Measurements from ENCODE around the gene COQ4. TPM values are rescaled to one million over a fixed set of nuclear protein-coding genes. Genes with fewer than 3 reads are reported as not detected.

COQ4 gene
- total and polyA plus RNA-seq, 5 donors from 2014 or later = 30.4 to 41.3 (median 32.8) TPM

- Histone ChIP-seq H3K4me1 (ENCODE audit: control insufficient read depth, insufficient read depth, low read length, poor library complexity, severe bottlenecking) (peaks cover 11% of the 10 kb centered on the region), H3K4me3 (ENCODE audit: low read depth, low read length) (peak within 1 kb of the TSS; percentile 80), H3K27ac (ENCODE audit: insufficient read depth, low read length, poor library complexity, severe bottlenecking) (peak within 1 kb of the TSS; percentile 67), H3K36me3 (ENCODE audit: control insufficient read depth, insufficient read depth, low read length) (peaks cover 13% of the 10 kb centered on the region), H3K9me3 (ENCODE audit: control insufficient read depth in 2 of 2, low read length in 2 of 2) (no peaks in the 10 kb centered on the region), H3K27me3 (ENCODE audit: control insufficient read depth, insufficient read depth, low read length) (no peaks in the 10 kb centered on the region)
- Mint-ChIP-seq H3K4me3 (peak within 1 kb of the TSS; percentile 91 to 98 (median 96)), H3K4me1 (peaks cover 0 to 14% (median 6%) of the 10 kb centered on the region in 4 donors), H3K9me3 (no peaks in the 10 kb centered on the region), H3K27ac (peak within 1 kb of the TSS; percentile 61 to 93 (median 93)), H3K27me3 (no peaks in the 10 kb centered on the region), H3K36me3 (peaks cover 4% of the 10 kb centered on the region)
- ATAC-seq (ENCODE audit: low read depth in 2 of 2) (peak; percentile 94 to 95), DNase-seq (peak; percentile 78 to 91 (median 84))
Observed at GRCh38 chr9:128339761-128340690, 17.4 kb downstream of the COQ4 start, which contains the start of gene SLC27A4. Gene SLC27A4 (plus strand): TSS chr9:128340527. CDS start chr9:128343133, 2,606 bp downstream.

DNA sequence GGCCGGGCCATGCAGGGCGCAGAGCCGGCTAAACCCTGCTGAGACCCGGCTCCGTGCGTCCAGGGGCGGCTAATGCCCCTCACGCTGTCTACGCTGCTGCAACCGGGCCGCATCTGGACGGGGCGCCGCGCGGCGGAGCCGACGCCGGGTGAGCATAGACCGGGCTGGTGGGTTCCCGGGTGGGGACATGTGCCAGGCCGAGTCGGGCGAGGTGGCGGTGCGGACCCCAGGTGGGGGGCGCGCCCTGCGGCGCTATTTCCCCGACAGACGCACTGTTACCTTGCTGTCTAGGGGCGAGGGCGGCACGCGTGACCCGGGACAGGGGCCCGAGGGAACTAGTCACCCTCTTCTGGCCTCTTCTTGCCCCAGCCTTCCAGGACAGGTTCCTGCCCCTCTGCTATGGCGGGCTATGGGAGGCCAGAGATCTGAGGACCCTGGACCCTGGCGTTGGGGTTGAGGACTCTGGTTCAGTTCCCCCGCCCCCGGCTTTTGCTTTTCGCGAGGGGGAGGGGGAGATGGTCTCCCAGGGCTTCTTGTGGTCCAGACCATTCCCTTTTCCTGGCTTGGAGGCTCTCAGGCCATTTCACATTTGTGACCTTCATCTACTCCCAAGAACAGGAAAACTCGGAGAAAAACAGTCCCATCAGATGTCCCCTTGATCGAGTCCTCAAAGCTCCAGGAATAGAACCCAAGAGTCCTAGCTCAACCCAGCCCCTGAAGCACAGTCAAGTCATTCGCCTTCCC is 18.2 kb downstream of the COQ4 start:
- Mint-ChIP-seq H3K4me3 (peak overlapping the region; percentile 91 to 98 (median 96)), H3K27me3 (no peaks in the 10 kb centered on the region), H3K27ac (peak overlapping the region in 2 of 3 donors; percentile 93), H3K36me3 (peaks cover 4% of the 10 kb centered on the region), H3K4me1 (peaks cover 0 to 14% (median 6%) of the 10 kb centered on the region in 4 donors), H3K9me3 (no peaks in the 10 kb centered on the region)
- Histone ChIP-seq H3K9me3 (ENCODE audit: control insufficient read depth in 2 of 2, low read length in 2 of 2) (no peaks in the 10 kb centered on the region), H3K36me3 (ENCODE audit: control insufficient read depth, insufficient read depth, low read length) (peaks cover 22% of the 10 kb centered on the region), H3K4me3 (ENCODE audit: low read depth, low read length) (peak overlapping the region; percentile 80), H3K27me3 (ENCODE audit: control insufficient read depth, insufficient read depth, low read length) (no peaks in the 10 kb centered on the region), H3K27ac (ENCODE audit: insufficient read depth, low read length, poor library complexity, severe bottlenecking) (peak overlapping the region; percentile 41), H3K4me1 (ENCODE audit: control insufficient read depth, insufficient read depth, low read length, poor library complexity, severe bottlenecking) (peaks cover 11% of the 10 kb centered on the region)
- peak; percentile 7 to 36 for ATAC-seq (ENCODE audit: low read depth in 2 of 2)
- DNase-seq = no peak

DNA sequence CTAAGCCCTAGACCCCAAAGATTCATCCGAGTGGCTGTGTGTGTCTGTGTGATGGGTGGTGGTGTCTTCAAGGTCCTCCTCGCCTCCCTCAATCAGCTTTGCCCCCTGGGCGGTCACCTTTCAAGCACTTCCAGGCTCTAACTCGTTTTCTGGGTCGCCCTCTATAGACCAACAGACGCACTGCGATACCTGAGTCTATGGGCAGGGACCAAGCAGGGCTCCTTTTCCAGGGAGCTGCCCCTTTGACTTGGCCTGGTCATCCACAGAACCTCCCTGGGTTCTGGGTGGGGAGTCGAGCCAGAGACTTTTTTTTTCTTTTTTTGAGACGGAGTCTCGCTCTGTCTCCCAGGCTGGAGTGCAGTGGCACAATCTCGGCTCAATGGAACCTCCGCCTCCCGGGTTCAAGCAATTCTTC is 18.8 kb downstream of the COQ4 start:
- H3K36me3 Mint-ChIP-seq = peaks cover 4% of the 10 kb centered on the region
- Histone ChIP-seq H3K27ac (ENCODE audit: insufficient read depth, low read length, poor library complexity, severe bottlenecking) (no peak overlapping the region), H3K36me3 (ENCODE audit: control insufficient read depth, insufficient read depth, low read length) (peaks cover 24% of the 10 kb centered on the region), H3K9me3 (ENCODE audit: control insufficient read depth in 2 of 2, low read length in 2 of 2) (no peaks in the 10 kb centered on the region), H3K27me3 (ENCODE audit: control insufficient read depth, insufficient read depth, low read length) (no peaks in the 10 kb centered on the region), H3K4me1 (ENCODE audit: control insufficient read depth, insufficient read depth, low read length, poor library complexity, severe bottlenecking) (peaks cover 11% of the 10 kb centered on the region), H3K4me3 (ENCODE audit: low read depth, low read length) (peak overlapping the region; percentile 80)
- peak overlapping the region in 2 of 3 donors; percentile 93 for H3K27ac Mint-ChIP-seq
- peaks cover 0 to 14% (median 6%) of the 10 kb centered on the region in 4 donors for H3K4me1 Mint-ChIP-seq
- peak; percentile 46 to 86 (median 68) for DNase-seq
- H3K27me3 Mint-ChIP-seq = no peaks in the 10 kb centered on the region
- no peaks in the 10 kb centered on the region for H3K9me3 Mint-ChIP-seq
- H3K4me3 Mint-ChIP-seq = peak overlapping the region; percentile 90 to 98 (median 94)
- ATAC-seq (ENCODE audit: low read depth in 2 of 2) = peak; percentile 46 to 52

GRCh38 chr9:128342971-128343680 is 20.5 kb downstream of the COQ4 start:
- Histone ChIP-seq H3K9me3 (ENCODE audit: control insufficient read depth in 2 of 2, low read length in 2 of 2) (no peaks in the 10 kb centered on the region), H3K36me3 (ENCODE audit: control insufficient read depth, insufficient read depth, low read length) (peaks cover 32% of the 10 kb centered on the region), H3K27ac (ENCODE audit: insufficient read depth, low read length, poor library complexity, severe bottlenecking) (no peak overlapping the region), H3K27me3 (ENCODE audit: control insufficient read depth, insufficient read depth, low read length) (no peaks in the 10 kb centered on the region), H3K4me1 (ENCODE audit: control insufficient read depth, insufficient read depth, low read length, poor library complexity, severe bottlenecking) (peaks cover 11% of the 10 kb centered on the region), H3K4me3 (ENCODE audit: low read depth, low read length) (no peak overlapping the region)
- Mint-ChIP-seq H3K27ac (no peak overlapping the region), H3K27me3 (no peaks in the 10 kb centered on the region), H3K4me3 (peak overlapping the region in 2 of 4 donors; percentile 54 to 63), H3K9me3 (no peaks in the 10 kb centered on the region), H3K36me3 (peaks cover 4% of the 10 kb centered on the region), H3K4me1 (peaks cover 0 to 14% (median 6%) of the 10 kb centered on the region in 4 donors)
- DNase-seq (no peak), ATAC-seq (ENCODE audit: low read depth in 2 of 2) (no peak)

DNA sequence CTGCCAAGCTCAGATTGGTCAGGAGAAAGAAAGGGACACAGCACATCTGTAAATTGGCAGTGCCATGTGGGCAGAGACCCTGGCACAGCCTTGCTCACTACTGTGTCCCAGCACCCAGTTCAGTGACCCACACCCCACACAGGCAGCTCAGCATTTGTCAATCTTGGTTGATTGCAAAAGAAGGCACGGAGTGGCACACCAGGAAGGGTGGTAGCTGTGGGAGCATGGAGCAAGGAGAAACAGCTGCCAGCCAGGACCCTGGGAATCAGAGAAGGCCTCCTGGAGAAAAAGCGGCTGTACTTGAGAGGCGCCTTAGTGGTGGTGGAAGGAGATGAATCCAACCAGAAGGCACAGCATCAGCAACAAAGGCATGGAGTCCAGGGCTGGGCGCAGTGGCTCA is 21.2 kb downstream of the COQ4 start:
- Histone ChIP-seq H3K36me3 (ENCODE audit: control insufficient read depth, insufficient read depth, low read length) (peaks cover 38% of the 10 kb centered on the region), H3K4me1 (ENCODE audit: control insufficient read depth, insufficient read depth, low read length, poor library complexity, severe bottlenecking) (peaks cover 11% of the 10 kb centered on the region), H3K9me3 (ENCODE audit: control insufficient read depth in 2 of 2, low read length in 2 of 2) (no peaks in the 10 kb centered on the region), H3K27me3 (ENCODE audit: control insufficient read depth, insufficient read depth, low read length) (no peaks in the 10 kb centered on the region), H3K27ac (ENCODE audit: insufficient read depth, low read length, poor library complexity, severe bottlenecking) (no peak overlapping the region), H3K4me3 (ENCODE audit: low read depth, low read length) (no peak overlapping the region)
- H3K4me1 Mint-ChIP-seq = peaks cover 0 to 14% (median 6%) of the 10 kb centered on the region in 4 donors
- DNase-seq (no peak), ATAC-seq (ENCODE audit: low read depth in 2 of 2) (no peak)
- H3K27ac Mint-ChIP-seq = no peak overlapping the region
- no peaks in the 10 kb centered on the region for H3K27me3 Mint-ChIP-seq
- no peaks in the 10 kb centered on the region for H3K9me3 Mint-ChIP-seq
- peak overlapping the region in 1 of 4 donors; percentile 54 for H3K4me3 Mint-ChIP-seq
- peaks cover 4% of the 10 kb centered on the region for H3K36me3 Mint-ChIP-seq

DNA sequence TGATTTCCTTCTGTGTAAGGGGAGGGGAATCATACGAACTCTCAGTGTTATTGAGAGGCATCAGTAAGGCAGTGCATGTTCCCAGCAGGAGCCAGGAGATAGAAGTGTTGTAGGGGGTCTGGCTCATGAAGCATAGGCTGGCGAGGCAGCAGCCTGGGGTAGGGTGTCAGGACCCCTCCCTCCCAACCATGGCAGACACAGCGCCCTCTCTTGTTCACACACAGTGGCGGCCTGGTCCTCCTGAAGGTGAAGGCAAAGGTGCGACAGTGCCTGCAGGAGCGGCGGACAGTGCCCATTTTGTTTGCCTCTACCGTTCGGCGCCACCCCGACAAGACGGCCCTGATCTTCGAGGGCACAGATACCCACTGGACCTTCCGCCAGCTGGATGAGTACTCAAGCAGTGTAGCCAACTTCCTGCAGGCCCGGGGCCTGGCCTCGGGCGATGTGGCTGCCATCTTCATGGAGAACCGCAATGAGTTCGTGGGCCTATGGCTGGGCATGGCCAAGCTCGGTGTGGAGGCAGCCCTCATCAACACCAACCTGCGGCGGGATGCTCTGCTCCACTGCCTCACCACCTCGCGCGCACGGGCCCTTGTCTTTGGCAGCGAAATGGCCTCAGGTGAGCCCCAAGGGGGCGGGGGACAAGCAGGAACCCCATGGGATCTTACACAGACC is 22.4 kb downstream of the COQ4 start:
- Mint-ChIP-seq H3K4me3 (no peak overlapping the region), H3K27ac (peak overlapping the region in 1 of 3 donors; percentile 48), H3K36me3 (peaks cover 10% of the 10 kb centered on the region), H3K9me3 (no peaks in the 10 kb centered on the region), H3K27me3 (no peaks in the 10 kb centered on the region), H3K4me1 (peaks cover 0 to 10% (median 6%) of the 10 kb centered on the region in 4 donors)
- DNase-seq (no peak), ATAC-seq (ENCODE audit: low read depth in 2 of 2) (no peak)
- no peak overlapping the region for H3K4me3 ChIP-seq (ENCODE audit: low read depth, low read length)
- no peak overlapping the region for H3K27ac ChIP-seq (ENCODE audit: insufficient read depth, low read length, poor library complexity, severe bottlenecking)
- no peaks in the 10 kb centered on the region for H3K27me3 ChIP-seq (ENCODE audit: control insufficient read depth, insufficient read depth, low read length)
- H3K4me1 ChIP-seq (ENCODE audit: control insufficient read depth, insufficient read depth, low read length, poor library complexity, severe bottlenecking) = peaks cover 11% of the 10 kb centered on the region
- H3K36me3 ChIP-seq (ENCODE audit: control insufficient read depth, insufficient read depth, low read length) = peaks cover 48% of the 10 kb centered on the region
- H3K9me3 ChIP-seq (ENCODE audit: control insufficient read depth in 2 of 2, low read length in 2 of 2) = no peaks in the 10 kb centered on the region

- DNase-seq = no peak
- no peak overlapping the region for H3K27ac ChIP-seq (ENCODE audit: insufficient read depth, low read length, poor library complexity, severe bottlenecking)
- ATAC-seq (ENCODE audit: low read depth in 2 of 2) = no peak
- peaks cover 48% of the 10 kb centered on the region for H3K36me3 ChIP-seq (ENCODE audit: control insufficient read depth, insufficient read depth, low read length)
- Mint-ChIP-seq H3K27ac (no peak overlapping the region), H3K27me3 (no peaks in the 10 kb centered on the region), H3K36me3 (peaks cover 15% of the 10 kb centered on the region), H3K4me1 (no peaks in the 10 kb centered on the region), H3K9me3 (no peaks in the 10 kb centered on the region), H3K4me3 (no peak overlapping the region)
- no peaks in the 10 kb centered on the region for H3K9me3 ChIP-seq (ENCODE audit: control insufficient read depth in 2 of 2, low read length in 2 of 2)
- no peak overlapping the region for H3K4me3 ChIP-seq (ENCODE audit: low read depth, low read length)
- H3K4me1 ChIP-seq (ENCODE audit: control insufficient read depth, insufficient read depth, low read length, poor library complexity, severe bottlenecking) = no peaks in the 10 kb centered on the region
- H3K27me3 ChIP-seq (ENCODE audit: control insufficient read depth, insufficient read depth, low read length) = no peaks in the 10 kb centered on the region
Observed at GRCh38 chr9:128349125-128349524, 26.5 kb downstream of the COQ4 start.
